Kidney capillary endothelial cell (primary cell): Measurements from ENCODE around the gene MPP2.
"Not testable (repeated sequence)": the region's sequence is repeated elsewhere in the genome, so short reads cannot be mapped to it uniquely, and the experiment has no call there.

Experiments
- DNase-seq: peaks from one replicate; pipeline ENCODE4 v3.0.0-alpha.2; 2018; ENCODE audit warnings: low spot score

The MPP2 gene, protein sequence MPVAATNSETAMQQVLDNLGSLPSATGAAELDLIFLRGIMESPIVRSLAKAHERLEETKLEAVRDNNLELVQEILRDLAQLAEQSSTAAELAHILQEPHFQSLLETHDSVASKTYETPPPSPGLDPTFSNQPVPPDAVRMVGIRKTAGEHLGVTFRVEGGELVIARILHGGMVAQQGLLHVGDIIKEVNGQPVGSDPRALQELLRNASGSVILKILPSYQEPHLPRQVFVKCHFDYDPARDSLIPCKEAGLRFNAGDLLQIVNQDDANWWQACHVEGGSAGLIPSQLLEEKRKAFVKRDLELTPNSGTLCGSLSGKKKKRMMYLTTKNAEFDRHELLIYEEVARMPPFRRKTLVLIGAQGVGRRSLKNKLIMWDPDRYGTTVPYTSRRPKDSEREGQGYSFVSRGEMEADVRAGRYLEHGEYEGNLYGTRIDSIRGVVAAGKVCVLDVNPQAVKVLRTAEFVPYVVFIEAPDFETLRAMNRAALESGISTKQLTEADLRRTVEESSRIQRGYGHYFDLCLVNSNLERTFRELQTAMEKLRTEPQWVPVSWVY

DNA sequence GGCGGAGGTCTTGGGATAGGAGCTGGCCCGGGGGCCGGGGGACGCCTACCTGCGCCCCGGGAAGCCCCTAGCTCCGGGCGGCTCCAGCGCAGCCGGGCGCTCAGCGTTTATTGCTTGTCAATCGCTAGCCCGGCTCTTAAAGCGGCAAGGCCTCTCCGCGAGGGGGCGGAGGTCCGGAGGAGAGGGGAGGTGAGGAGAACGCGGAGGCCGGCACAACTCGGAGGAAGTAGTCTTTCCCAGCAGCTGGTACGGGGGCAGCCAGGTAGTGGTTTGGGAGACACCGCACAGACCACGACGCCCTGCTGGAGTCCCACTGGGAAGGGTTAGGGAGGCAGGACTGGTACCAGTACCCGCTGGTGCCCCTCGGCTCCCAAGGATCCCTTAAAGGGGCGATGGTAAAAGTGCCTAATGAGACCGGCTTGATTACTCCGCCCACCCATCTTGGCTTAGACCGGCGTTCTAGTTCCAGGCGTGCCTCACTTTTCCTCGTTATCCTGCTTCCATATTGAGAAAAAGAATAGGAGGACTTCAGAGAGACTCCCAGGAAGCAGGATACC lies at the start of gene MPP2:
MPP2 (minus strand) TSS at position 112 of the 557 bp plus-strand sequence. CDS start 3,076 bp downstream, outside the sequence.
- DNase-seq: no peak

DNA sequence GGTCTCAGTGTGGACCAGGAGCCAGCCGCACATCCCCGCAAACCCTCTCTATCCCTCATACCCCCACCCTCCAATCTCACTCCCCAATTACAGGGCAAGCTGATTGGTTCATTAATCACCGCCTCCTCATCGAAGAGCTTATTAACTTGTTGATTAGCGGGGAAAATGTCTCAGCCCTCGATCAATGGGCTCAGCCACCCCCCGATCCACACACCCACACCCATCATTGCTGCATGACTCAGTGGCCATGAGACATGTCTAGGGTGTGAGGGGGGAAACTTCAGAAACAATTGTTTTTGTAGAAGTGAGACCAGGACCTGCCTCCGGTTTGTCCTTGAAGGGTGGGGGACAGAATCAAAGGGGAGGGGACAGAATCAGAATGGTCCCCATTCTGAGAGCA lies 48.9 kb upstream of the MPP2 start:
- DNase-seq: no peak

DNA sequence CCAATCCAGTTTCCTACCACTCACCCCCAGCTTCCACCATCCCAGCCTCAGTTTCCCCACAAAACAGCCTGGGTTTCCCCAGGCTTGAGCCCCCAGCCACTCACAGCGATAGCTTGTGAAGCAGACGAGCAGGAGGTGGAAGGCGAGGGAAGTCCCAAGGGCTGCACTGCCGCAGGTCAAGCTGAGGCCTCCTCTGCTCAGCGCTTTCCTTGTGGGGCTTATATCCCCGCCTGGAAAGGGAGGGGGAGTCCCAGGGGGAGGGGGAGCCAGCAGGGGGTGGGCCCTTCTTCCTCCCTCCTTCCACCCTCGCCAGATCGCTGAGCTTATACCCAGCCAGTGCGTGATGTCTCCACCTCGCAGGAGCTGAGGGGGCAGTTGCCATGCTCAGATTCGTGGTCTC lies 46.4 kb upstream of the MPP2 start, which contains the start of gene PYY:
PYY (minus strand) TSS at position 195 of the 400 bp plus-strand sequence. CDS start 457 bp downstream, outside the sequence.
- no peak for DNase-seq

DNA sequence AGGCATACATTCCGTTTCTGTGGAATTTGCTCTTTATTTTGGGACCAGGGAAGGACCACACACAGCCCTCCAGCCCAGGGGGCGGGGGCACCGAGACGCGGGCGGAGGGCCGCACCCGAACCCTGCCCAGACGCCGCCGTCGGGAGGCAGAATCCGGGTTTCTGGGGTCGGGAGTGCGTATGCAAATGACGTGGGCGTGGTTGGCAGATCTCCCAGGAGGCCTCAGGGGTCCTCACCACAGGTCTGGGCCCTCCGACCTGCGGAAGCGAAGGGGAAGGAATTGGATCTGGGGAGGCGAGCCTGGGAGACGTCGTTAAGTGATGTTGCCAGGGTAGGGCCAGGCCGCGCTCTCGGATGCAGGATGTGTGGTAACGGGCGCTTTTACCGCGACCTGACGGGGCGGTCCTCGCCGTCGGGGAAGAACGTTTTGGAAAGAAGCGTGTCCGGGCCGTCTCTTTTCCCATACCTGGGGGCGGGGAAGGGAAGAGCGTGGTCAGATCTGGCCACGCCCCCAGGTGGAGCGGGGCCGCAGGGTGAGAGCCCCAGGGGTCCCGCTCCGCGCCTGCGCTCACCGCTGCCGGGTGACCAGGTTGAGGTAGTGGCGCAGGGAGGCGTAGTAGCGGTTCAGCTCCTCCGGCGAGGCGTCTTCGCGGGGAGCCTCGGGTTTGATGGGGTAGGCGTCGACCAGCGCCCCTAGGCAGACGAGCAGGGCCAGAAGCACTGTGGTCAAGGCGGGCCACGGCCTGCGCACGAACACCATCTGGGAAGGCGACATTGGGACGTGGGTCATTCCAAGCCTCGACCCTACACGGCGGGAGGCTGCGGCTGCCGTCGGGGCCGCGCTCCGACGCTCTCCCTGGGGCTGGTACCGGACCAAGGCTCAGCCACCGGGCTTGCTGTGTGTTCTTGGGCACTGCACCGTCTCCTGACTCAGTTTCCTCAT lies 45.7 kb upstream of the MPP2 start:
- no peak for DNase-seq

DNA sequence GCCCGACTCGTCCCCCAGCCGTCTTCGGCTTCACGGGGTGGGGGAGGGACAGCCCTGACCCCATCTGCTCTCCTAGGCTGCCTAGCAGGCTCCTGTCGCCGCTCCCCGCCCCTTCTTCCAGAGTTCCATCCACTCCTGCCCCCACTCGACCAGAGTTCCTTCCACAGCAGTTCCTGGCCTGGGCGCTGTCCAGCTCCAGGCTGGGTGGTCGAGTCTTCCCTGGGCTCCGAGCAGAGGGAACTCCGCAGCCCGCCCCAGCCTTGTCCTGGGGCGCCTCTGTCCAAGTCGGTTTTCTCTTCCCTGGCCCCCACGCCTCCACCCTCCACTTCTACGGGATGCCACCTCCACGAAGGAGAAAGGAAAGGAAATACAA lies 45.0 kb upstream of the MPP2 start:
- no peak for DNase-seq

DNA sequence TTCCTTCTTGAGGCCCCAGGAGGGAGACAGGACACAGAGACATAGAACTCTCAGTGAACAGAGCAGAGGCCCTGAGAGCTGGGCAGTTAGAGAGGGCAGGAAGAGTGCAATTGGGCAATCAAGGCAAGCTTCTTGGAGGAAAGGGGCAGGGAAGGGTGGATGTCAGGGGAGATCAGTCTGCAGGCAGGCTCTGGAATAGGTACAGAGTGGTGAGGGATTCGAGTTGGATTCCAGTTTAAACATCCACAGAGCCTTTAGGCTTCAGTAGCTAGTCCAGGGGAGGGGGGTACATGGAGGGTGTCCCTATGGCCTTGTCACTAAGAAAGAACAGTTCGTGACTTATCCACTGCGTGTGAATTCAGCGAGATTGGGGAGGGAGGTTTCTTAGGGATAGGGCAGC lies 44.4 kb upstream of the MPP2 start:
- no peak for DNase-seq

DNA sequence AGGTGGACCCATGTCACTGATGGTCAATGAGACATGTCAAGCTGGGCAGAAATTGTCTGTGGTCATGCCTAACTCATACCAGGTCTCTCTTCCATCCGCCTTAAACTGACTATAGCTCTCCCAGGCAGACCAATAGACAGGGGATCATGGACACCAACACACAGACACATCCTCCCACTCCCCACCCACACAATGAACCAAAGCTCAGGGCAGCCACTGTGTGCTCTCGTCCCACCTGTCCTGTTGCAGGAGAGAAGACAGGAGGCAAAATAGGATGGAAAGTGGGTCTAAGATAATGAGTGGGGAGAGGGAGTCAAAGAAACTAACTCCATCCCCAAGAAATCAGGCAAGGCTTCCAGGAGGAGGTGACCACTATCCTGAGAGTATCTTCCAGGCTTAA lies 43.2 kb upstream of the MPP2 start:
- DNase-seq: no peak

DNA sequence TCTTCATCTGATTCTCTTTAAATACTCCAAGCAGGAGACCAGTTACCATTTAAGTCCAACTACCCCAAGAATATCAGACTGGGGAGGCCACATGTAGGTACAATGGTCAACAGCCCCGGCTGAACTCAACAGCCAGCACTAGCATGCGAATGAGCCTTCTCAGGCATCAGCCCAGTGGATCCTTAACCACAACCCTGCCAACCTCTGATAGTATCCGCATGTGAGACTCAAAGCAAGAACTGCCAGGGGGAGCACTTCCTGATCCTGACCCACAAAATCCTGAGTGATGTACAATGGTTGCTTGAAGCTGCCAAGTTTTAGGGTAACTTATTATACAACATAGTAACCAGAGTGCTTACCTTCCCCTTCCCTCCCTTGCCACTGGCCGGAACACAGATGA lies 42.4 kb upstream of the MPP2 start:
- no peak for DNase-seq

DNA sequence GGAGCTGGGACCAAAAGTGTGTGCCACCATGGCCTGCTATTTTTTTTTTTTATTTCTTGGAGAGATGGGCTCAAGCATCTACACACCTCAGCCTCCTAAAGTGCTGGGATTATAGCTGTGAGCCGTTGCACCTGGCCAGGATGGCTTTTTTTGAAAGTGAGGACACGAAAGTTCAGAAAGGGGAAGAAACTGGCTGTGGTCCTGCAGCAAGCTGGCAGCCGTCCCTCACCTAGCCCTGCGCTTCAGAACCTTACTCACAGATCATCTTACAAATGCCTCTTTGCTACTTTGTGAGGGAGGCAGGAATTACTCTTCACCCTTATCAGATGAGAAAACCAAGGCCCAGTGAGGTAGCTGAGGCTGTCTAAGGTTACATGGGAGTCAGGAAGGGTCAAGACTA lies 39.4 kb upstream of the MPP2 start:
- no peak for DNase-seq

DNA sequence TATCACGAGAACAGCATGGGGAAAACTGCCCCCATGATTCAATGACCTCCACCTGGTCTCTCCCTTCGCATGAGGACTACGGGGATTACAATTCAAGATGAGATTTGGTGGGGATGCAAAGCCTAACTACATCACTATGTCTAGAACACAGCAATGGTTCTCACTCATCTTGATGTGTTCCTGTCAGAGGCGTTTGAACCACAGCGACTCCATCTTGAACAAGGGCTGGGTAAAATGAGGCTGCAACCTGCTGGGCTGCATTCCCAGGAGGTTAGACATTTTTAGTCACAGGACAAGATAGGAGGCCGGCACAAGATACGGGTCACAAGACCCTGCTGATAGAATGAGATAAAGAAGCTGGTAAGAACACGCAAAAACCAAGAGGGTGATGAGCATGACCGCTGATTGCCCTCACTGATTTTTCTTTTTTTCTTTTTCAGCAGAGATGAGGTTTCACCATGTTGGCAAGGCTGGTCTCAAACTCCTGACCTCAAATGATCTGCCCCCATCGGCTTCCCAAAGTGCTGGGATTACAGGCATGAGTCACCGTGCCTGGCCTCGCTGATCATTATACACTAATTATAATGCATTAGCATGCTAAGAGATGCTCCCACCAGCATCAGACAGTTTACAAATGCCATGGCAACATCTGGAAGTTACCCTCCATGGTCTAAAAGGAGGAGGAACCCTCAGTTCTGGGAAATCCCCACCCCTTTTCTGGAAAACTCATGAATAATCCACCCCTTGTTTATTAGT lies 37.9 kb upstream of the MPP2 start:
- DNase-seq: no peak

DNA sequence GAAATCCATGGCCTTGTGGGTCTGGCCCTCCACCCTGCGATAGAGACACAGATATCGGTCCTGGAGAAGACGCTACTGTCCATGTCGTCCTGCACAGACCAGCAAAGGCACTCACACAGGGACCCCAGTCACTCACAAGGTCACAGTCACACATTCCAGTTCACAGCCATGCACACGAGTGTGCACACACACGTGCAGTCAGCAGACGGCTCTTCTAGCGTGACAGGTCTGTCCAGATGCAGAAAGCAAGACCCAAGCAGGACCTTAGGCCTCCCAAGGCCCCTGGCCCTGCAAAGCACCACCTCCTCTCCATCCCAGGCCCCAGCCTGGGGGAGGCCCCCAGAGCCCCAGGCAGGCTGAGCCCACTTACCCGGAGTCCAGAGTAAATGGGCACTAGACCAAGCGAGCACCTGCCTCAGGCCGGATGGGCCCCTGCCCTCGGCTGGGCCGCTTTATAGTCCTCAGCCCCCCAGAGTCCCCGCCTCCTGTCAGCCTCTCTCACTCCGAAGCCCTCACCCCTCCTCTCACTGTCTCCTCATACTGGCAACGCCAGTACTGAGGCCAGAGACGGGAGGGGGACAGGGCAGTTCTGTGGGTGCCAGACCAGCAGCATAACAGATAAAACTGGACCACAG lies 34.8 kb upstream of the MPP2 start, which contains the start of gene PPY:
PPY (minus strand) TSS at position 426 of the 635 bp plus-strand sequence. CDS start 822 bp downstream, outside the sequence.
- DNase-seq: no peak

DNA sequence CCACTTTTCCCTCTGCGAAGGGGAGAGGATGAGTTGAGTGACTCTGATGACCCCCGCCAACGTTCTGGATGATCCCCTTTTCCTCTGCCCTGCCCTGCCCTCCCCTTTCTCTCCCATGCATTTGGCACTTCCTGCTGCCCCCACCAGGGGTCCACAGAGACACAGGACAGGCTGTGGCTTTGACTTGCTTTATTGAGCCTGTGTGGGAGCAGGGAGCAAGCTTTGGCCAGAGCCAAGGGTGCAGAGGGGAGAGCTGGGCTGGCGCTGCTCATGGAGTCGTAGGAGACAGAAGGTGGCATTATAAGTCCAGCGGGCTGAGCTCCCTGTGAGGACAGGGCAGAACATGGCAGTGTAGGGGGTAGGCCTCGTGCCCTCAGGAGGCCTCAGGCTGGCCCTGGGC lies 33.3 kb upstream of the MPP2 start:
- DNase-seq: no peak

DNA sequence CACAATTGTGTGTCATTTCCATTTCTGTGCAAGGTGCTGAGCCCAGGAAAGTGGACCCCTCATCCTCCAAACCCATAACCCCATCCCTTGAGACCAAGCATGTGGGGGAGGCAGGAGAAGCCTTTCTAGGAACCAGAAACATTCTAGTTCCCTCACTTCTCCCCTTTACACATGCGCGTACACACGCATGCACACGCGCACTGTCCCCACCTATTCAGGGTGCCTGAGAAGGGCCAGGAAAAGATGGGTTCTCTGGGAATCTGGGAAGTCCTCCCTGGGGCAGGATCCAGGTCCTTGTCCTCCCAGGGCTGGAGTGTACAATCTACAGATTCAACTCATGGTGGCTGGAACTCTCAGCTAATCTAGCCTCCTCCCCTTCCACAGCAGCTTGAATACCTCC lies 32.5 kb upstream of the MPP2 start:
- DNase-seq: no peak

DNA sequence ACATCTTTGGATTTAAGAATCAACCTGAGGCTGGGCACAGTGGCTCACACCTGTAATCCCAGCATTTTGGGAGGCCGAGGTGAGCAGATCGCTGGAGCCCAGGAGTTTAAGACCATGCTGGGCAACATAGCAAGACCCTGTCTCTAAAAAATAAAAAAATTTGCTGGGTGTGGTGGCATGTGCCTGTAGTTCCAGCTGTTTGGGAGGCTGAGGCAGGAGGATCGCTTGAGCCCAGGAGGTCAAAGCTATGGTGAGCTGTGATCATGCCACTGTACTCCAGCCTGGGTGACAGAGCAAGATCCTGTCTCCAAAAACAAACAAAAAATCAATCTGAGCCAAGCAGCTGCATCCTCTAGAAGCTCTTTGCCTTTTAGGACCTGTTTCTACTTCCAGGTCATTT lies 32.1 kb upstream of the MPP2 start:
- not testable (repeated sequence) for DNase-seq

DNA sequence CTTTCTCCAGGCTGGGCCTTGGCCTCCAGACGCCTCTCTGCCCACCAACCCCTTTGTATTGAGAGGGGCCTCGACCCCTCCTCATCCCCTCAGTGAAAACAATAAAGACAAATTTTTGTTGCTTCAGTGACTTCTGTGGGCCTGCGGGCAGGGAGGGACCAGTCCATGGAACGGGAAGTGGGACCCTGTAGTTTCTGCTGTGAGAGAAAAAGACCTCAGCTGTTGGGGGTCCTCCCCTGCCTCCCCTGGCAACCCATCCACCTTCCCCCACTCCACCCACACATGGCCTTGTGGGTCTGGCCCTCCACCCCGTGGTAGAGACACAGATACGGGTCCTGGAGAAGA lies 31.5 kb upstream of the MPP2 start:
- no peak for DNase-seq

DNA sequence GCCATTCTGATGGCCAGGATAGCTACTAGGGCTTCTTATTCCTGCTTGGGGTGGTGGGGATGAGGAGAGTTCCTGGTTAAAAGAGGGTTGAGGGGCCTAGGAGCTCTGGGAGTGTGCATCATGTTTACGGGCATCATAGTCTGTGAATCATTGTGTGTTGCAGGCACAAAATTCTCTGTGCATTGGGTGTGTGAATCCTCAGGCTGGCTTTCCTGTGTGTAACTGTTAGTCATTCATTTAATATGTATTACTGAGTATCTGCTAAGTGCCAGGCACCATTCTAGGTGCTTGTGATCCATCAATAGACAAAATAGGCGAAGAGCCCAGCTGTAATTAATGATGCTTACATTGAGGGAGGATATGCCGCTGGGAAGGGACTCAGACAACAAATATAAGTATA lies 29.1 kb upstream of the MPP2 start:
- peak; percentile 26 for DNase-seq

DNA sequence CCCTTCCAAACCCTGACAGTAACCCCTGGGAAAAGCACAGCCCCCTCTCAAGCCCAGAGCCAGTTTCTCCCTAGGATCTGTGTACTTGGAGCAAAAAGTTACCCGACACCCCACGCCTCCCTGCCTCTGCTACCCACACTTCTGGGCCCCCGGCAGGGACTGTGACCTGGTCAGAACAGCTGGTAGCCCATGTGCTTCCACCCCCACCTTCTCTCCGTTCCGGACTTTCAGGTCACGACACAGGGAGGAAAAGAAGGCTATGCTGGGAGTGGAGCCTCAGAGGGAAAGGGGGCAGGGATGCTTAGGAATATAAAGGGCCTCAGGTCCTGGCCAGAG lies 28.6 kb upstream of the MPP2 start:
- no peak for DNase-seq

DNA sequence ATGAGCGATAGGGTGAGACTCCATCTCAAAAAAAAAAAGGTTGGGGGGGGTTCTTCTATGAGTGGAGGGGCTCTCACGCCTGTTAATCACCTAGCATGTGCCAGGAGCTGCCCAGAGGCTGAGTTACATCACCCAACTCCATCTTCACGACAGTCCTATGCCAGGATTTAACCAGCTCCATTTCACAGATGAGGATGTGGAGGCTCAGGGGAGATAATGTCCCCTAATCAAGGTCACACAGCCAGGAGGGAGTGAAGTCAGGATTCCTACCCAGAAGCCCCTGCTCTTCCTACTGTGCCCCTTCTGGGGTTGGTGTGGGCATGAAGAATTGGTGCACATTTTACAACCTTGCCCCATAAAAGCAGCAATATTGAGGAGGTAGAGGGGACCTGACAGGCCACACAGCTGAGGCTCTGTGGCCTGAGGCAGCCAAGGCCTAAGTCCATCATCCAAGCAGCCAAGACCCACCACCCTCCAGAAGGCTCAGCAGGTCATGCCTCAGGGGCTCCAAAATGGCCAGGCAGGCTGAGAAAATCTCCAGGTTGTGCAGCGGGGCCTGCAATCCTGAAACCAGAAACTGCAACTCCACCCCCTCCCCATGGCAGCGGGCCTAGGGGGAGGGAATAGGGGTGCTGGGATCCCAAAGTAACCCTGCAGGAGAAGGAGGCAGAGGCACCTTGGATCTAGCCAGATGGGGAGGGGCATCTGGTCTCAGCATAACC lies 28.0 kb upstream of the MPP2 start:
- DNase-seq: no peak

DNA sequence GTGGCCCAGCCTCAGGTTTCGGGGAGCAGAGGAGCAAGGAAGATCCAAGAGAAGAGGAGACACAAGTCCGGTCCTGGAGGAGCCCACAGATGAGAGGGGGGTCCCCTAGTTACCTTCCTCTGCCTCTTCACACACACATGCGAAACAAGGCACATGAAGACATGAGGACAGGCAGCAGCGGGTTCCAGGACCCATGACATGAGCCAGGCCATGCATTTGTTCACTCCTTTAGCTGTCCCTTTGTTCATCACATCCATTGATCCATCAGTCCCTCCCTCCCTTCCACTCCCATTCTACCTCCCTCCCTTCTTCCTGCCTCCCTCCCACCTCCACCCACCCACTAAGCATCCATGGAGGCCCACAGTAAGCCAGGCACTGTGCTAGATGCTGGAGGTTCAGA lies 25.6 kb upstream of the MPP2 start:
- no peak for DNase-seq

DNA sequence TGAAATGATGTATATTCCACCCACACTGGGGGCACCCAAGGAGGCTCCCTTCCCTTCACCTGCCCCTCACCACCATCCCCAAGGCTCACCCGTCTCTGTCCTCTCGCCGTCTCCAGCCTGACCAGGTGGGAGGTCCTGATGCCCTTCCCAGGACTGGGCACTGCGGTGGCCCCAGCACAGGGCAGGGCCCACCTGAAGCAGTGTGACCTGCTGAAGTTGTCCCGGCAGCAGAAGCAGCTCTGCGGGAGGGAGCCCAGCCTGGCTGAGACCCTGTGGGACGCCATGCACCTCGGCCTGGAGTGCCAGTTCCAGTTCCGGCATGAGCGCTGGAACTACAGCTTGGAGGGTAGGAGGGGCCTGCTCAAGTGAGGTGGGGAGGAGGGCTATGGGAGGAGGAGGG lies 25.0 kb upstream of the MPP2 start:
- DNase-seq: no peak
